ENCODE data around the gene CRKL.
A peak's percentile ranks its signal among the peaks of the same experiment; 100 is the strongest.
"Not testable (repeated sequence)": the region's sequence is repeated elsewhere in the genome, so short reads cannot be mapped to it uniquely, and the experiment has no call there.

The CRKL gene

GRCh38 chr22:20967697-20968211 is 50.5 kb downstream of the CRKL start:
- DNase-seq (ENCODE audit: low read depth in 2 of 2) = no peak

GRCh38 chr22:20968281-20968977 is 51.2 kb downstream of the CRKL start:
- DNase-seq (ENCODE audit: low read depth in 2 of 2) = no peak

- DNase-seq (ENCODE audit: low read depth in 2 of 2) = no peak
Measured at GRCh38 chr22:20970939-20971657, 53.9 kb downstream of the CRKL start.

GRCh38 chr22:20972014-20972694 is 54.9 kb downstream of the CRKL start:
- not testable (repeated sequence) for DNase-seq (ENCODE audit: low read depth in 2 of 2)

- no peak for DNase-seq (ENCODE audit: low read depth in 2 of 2)
Measured at GRCh38 chr22:20972933-20973577, 55.8 kb downstream of the CRKL start.

GRCh38 chr22:20973634-20974286 is 56.6 kb downstream of the CRKL start:
- no peak for DNase-seq (ENCODE audit: low read depth in 2 of 2)

- DNase-seq (ENCODE audit: low read depth in 2 of 2) = no peak
Measured at GRCh38 chr22:20974336-20974955, 57.2 kb downstream of the CRKL start.

- DNase-seq (ENCODE audit: low read depth in 2 of 2) = no peak
Measured at GRCh38 chr22:20975541-20976290, 58.5 kb downstream of the CRKL start.

- DNase-seq (ENCODE audit: low read depth in 2 of 2) = no peak
Measured at GRCh38 chr22:20976291-20976877, 59.2 kb downstream of the CRKL start.

GRCh38 chr22:20977019-20977418 is 59.8 kb downstream of the CRKL start:
- DNase-seq (ENCODE audit: low read depth in 2 of 2) = no peak

- DNase-seq (ENCODE audit: low read depth in 2 of 2) = no peak
Measured at GRCh38 chr22:20977516-20978170, 60.4 kb downstream of the CRKL start.

GRCh38 chr22:20978419-20978818 is 61.2 kb downstream of the CRKL start:
- DNase-seq (ENCODE audit: low read depth in 2 of 2) = no peak

- DNase-seq (ENCODE audit: low read depth in 2 of 2) = peak in 1 of 2 donors; percentile 15
Measured at GRCh38 chr22:20979243-20979809, 62.1 kb downstream of the CRKL start.

GRCh38 chr22:20979940-20980453 is 62.8 kb downstream of the CRKL start:
- no peak for DNase-seq (ENCODE audit: low read depth in 2 of 2)

- no peak for DNase-seq (ENCODE audit: low read depth in 2 of 2)
Measured at GRCh38 chr22:20980523-20980922, 63.3 kb downstream of the CRKL start.

- DNase-seq (ENCODE audit: low read depth in 2 of 2) = no peak
Measured at GRCh38 chr22:20980938-20981722, 63.9 kb downstream of the CRKL start.

GRCh38 chr22:20981787-20982562 is 64.8 kb downstream of the CRKL start, which contains the start of gene LZTR1:
Gene LZTR1 (plus strand): TSS chr22:20982297. CDS start chr22:20982372, 75 bp downstream.
- DNase-seq (ENCODE audit: low read depth in 2 of 2) = peak in 1 of 2 donors; percentile 31

All from stimulated activated CD8-positive, alpha-beta memory T cell treated with anti-CD3 and anti-CD28 coated beads, Interleukin-7, amount 100 ng/mL, for 1 hour (primary cell).